ELR (cell line): ENCODE measurements around the gene ADCY10.
A peak's percentile ranks its signal among the peaks of the same experiment; 100 is the strongest.
"Not testable (repeated sequence)": the region's sequence is repeated elsewhere in the genome, so short reads cannot be mapped to it uniquely, and the experiment has no call there.

Source experiments
- DNase-seq: peaks from one replicate; pipeline ENCODE4 v3.0.0-alpha.2; 2015; ENCODE audit warnings: low read depth

Gene ADCY10

DNA sequence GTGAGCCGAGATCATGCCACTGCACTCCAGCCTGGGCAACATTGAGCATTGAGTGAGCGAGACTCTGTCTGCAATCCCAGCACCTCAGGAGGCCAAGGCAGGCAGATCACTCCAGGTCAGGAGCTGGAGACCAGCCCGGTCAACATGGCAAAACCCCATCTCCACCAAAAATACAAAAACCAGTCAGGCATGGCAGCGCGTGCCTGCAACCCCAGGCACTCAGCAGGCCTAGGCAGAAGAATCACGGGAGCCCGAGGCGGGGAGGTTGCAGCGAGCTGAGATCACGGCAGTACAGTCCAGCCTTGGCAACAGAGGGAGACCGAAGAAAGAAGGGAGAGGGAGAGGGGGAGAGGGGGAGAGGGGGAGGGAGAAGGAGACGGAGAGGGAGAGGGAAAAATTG is 107.3 kb downstream of the ADCY10 start:
- DNase-seq: not testable (repeated sequence)

DNA sequence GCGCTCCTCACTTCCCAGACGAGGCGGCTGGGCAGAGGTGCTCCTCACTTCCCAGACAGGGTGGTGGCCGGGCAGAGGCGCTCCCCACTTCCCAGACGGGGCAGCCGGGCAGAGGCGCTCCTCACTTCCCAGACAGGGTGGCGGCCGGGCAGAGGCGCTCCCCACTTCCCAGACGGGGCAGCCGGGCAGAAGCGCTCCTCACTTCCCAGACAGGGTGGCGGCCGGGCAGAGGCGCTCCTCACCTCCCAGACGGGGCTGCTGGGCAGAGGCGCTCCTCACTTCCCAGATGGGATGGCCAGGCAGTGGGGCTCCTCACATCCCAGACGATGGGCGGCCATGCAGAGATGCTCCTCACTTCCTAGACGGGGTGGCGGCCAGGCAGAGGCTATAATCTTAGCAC is 107.7 kb downstream of the ADCY10 start:
- not testable (repeated sequence) for DNase-seq

DNA sequence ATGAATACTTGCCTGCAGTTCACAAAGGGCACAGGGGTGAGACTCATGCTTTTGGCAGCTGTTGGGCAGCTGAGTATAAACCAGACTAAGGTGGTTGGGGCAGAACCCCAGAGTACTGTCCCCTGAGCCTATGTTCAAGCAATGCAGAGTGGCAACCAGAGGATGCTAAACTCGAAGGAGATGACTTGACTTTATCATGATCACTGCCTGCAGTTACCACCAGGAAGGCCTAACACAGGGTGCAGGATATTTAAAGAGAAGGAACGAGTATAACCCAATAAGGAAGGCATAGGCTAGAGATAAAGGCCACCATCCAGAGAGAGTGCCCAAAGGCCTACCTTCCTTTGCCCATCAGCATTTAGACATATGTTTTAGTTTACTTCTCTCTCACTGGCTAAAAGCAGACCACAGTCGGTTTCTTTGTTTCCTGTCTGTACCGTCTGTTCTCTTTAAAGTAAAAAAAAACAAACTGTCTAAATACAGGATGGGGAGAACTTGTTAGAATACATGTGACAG is 108.8 kb downstream of the ADCY10 start:
- DNase-seq: no peak

DNA sequence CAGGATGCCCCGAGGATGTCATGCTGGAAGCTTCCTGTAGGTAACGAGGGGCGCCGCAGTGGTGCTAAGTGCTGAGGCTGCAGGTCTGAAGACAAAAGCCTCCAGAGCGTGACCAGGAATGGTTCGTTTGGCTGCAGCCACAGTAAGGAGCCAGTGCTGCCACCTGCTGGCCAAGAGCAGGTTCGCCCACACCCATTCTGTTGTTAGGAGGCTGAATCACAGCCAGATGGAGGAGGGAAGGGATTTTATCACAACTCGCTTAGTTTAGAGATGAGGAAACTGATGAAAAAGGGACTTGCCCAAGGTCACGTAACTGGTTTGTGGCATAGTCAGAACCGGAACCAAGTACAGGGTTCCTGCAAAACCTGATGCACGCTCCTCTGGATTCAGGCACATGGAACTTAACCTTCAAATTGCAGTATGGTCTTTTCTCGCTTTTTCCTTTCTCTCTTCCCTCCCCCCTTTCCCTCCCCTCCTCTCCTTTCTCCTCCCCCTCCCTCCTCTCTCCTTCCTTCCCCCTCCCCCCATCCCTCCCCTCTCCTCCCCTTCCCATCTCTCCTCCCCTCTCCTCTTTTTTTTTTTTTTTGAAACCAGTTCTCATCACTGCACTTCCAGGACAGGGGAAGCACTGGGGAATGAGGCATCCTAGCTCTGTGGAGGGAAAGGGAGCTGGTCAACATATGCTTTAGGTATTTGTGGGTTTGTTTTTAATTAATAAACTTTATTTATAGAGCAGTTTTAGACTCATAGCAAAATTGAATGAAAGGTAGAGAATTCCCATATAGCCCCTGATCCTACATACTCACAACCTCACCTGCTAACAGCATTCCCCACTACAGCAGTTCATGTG is 110.4 kb downstream of the ADCY10 start:
- peak; percentile 97 for DNase-seq

DNA sequence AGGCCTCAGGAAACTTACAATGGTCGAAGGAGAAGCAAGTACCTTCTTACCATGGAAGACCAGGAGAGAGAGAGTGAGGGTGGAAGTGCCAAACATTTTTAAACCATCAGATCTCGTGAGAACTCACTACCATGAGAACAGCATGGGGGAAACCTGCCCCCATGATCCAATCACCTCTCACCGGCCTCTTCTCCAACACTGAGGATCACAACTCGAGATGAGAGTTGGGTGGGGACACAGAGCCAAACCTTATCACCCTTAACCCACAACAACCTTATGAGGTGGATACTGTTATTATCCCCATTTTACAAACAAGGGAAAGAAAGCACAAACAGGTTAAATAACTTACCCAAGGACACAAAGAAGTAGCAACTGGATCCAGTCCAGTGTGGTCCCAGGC is 111.7 kb downstream of the ADCY10 start:
- DNase-seq: no peak

DNA sequence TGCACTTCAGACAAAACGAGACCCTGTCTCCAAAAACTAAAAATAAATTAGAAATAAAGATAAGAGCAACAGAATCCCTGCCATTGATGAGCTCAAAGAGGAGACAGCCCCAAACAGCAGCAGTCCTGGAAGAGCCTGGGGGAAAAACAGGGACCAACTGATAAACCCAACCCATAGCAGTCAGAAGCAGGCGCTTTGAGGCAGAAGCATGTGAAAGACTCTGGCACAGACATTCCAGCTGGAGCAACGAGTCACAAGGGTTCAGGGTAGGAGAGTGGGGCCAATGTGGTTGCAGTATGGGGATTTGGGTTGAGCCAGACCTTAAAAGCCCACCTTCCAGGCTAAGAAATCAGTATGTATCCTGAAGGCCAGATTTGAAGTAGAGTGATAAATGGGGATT is 113.7 kb downstream of the ADCY10 start:
- no peak for DNase-seq

DNA sequence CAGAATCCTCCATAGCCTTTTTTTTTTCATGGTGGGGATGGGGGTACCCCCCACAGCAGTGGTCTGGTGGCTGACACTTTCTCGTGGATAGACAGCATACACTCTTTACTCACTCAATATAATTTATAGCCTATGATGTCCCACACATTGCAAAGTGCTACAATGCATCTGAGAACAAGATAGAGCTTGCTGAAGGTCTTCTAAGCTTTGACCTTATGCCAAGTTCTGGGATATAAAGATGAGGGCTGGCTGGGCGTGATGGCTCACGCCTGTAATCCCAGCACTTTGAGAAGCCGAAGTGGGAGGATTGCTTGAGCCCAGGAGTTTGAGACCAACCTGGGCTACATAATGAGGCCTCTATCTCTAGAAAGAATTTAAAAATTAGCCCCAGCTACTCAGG is 114.2 kb downstream of the ADCY10 start:
- DNase-seq: no peak

DNA sequence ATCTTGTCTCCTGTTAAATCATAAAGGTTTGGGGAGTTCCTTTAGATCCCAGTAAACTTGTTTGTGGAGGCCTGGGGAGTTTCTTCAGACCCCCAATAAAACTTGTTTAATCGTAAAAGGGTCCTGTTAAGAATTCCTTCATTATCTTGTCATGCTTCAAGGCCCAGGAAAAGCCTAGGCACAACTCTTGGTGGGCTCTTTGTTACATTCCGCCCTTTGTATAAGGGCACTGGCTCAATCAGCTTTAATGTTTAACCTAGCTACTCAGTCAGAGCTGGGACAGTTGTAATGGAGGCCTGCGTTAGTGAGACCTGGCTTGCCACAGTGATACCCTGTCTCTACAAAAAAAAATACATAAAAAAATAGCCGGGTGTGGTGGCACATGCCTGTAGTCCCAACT is 115.0 kb downstream of the ADCY10 start:
- DNase-seq: no peak

DNA sequence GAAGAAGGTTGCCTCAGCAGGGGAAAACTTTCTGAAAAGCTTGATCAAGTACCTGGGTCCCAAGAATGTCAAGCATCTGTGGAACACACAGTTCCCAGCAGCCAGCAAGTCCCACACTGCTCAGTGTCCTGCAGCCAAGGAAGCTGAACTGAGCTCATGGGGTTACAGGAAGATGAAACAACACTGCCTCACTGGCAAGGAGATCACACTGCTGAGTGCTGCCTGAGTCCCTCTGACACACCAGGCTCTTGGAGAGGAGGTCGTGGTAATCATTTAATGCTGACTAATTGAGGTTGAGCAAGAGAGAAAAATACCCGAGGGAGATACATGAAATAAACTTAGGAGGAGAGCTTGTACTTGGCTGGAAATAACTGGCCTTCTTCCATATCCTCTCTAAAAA is 116.9 kb downstream of the ADCY10 start:
- peak; percentile 97 for DNase-seq

DNA sequence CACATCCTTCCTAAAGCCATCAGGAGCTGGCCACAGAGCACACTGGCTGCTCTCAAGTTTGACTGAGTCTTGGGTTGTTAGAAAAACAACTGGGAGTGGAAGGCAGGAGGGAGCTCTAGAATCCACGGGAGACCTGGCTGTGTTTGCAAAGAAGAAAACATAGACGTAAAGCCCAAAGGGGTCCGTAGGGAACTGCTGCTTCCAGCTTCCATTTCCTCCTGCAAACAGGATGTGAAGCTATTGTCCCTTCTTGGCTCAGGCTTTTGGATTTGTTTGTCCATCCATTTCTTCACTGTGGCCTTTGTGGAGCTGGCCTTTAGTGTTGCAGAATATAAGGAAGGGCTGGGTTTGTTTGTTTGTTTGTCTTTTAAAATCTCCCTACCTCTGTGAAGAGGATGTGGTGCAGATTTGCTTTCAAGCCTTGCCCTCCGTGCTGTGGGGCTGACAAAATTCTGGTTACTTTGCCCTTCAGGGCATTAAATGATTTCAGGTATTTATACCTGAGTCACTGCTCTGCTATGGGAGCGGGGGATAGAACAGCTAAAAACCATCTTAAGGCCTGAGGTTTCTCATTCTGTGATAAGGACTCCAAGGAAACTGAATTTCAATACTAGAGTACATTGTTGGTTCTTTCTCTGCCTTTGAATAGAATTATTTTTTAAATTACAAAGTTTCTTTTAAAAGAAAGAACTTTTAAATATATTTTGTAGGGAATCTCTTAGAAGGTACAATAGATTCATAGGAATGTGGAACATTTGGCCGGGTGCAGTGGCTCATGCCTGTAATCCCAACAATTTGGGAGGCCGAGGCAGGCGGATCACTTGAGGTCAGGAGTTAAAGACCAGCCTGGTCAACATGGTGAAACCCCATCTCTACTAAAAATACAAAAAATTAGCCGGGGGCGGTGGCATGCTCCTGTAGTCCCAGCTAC is 117.9 kb downstream of the ADCY10 start:
- DNase-seq: peak; percentile 37

DNA sequence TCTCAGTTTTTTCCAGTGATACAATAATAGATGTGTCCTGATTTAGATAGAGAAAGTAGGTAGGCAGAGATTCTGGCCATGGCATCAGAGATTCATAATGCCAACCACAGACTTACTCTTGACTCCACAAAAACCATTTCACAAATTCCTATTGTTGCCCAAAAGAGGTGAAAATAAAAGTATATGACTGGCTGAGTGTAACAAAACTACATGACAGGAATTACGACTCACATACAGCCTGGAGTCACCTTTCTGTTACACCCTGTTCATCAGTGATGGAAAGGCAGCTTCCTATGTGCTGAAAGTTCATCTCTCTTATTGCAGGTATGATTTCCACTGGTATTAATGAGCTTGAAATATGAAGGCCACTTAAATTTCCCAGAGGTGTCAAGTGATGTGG is 119.9 kb downstream of the ADCY10 start:
- peak; percentile 24 for DNase-seq

DNA sequence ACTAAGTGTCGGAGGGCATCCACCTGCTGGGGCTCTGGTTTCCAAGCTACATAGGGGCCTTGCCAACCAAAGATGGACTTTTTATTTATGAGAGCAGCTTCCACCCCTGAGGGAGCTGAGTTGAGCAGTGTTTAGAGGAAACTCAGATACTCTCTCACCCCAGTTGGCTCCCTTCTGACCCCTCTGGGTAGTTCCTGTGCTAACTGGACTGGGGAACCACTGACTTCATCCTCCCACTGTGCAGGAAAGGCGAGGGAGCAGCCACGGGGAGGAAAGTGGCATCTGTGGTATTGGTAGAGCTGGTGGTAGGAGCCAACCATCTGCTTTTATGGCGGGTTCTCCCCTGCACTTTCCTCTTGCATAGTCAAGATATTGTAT is 121.8 kb downstream of the ADCY10 start:
- no peak for DNase-seq

DNA sequence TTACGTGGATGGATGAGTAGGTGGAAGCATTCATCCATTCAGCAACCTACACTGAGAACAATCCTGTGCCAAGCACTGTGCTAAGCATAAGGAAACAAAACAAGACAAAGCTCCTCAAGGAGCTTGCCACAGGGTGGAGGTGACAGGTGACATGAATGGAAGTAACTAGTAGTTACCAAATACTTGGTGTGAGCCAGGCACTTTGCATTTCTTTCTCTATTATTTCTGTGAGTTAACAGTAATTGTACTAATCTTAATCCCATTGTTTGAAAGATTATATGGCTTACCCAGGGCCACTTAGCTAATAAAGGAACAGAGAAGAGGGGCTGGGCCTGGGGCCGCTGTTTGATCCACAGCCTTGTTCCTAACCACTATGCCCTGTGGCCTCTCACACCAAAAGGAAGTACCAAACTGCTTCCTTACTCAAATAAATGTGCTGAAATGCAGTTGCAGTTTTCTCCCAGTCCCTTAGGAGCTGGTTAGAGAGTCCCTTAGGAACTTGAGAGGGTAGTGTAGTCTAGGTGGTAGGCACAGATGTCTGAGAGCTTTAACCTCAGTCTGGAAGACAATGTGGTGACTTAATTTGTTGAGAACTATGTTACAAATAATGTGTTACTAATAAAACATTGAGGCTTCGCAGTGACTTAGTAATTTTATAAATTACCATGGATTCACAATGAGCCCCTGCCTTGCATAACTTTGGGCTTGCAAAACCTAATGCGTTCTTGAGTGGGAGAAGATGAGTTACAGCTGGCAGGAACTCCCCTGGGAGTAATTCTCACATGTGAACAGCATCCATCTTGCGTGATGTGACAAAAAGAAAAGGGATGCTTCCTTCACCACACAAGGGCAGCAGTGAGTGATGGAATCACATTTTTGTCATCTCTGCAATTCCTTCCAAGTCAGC is 122.4 kb downstream of the ADCY10 start:
- DNase-seq: no peak

DNA sequence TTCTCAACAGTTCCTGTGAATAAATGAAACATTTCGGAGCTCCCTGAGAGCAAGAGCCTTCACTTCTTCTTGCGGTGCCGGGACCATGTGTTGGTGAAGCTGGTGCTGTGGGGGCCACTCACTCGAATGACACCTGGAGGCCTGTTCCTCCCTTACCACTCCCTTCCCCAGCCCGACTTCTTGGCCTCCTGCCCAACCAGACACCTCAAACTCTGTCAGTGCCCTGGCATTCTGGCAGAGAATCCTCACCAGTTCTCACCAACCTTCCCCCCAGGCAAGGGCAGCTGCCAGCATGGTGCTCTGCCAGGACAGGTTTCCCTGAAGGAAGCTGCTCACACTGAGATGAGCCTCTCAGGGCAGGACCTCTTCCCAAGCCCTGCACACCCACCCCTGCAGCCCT is 123.8 kb downstream of the ADCY10 start:
- no peak for DNase-seq

DNA sequence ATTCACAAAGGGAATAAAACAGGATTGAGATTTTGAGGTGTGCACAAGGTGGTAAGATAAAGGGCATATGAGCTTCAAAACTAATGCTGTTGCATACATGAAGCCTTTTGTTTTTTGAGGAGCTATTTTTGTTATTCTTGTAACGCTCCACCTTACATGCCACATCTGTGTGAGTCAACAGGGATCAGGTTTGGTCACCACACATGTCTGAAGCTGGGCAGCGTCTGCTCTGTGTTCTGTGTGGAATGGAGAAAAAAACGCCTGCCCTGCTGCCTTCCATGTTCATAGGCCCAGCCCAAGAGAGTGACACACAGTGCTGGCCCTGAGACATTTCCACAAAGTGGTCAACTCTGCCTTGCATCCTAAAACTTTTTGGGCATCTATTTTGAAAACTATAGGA is 124.4 kb downstream of the ADCY10 start:
- no peak for DNase-seq

DNA sequence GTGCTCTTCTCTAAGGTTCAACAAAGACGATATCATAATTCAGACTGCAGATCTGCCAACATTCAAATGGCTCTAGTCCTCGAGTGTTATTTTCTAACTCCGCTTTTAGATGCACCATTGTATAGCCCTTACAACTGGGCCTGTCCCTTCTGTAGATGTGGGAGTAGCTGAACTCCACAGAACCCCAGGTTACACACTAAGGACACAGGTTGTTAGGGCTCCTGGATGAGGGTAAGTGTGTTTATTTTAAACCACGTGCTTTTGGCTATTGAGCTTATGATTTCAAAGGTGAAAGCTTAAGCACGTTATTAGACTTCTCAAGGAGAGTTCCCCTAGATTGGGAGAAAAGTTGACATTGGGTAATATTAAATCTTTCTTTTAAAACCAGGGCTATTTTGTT is 127.4 kb downstream of the ADCY10 start:
- no peak for DNase-seq

DNA sequence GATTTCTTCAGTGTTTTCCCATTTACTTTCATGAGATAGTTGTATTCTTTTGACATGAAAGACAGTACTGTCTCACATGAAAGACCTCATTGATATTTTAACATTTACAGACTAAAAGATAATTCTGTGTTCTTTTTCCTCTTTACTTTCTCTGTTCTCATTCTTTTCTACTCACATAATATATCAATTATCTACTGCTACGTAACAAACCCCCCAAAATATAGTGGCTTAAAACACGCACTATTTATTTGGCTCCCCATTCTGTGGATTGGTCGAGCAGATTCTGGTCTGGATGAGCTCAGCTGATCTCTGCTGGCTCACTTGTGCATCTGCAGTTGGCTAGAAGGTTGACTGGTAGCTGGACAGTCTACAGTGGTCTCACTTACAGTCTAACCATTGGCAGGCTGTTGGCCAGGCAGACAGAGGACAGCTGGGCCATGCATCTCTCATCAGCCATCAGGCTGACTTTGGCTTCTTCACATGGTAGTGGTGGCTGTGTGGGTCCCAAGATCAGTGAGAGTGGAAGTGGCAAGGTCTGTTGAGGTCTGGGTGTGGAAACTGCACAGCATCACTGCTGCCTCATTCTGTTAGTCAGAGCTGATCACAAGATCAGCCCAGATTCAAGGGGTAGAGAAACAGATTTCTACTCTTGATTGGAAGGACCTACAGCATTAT is 128.9 kb downstream of the ADCY10 start:
- DNase-seq: peak; percentile 29

DNA sequence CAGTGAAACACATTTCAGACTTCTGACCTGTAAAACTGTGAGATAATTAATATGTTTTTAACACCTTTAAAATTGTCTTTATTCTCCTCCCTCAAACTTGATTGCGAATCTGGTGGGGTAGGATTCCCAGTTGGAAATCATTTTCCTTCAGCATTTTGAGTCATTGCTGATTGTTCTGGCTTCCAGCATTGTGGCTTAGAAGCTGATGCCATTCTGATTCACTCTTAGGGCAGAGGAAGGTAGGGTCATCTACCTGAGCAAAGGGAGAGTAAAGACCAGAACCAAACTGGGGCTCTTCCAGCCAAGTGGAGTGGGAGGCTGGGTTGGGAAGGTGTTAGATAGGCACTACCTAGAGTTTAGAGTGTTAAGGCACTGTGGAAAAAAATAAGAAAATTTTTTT is 131.0 kb downstream of the ADCY10 start:
- peak; percentile 38 for DNase-seq

DNA sequence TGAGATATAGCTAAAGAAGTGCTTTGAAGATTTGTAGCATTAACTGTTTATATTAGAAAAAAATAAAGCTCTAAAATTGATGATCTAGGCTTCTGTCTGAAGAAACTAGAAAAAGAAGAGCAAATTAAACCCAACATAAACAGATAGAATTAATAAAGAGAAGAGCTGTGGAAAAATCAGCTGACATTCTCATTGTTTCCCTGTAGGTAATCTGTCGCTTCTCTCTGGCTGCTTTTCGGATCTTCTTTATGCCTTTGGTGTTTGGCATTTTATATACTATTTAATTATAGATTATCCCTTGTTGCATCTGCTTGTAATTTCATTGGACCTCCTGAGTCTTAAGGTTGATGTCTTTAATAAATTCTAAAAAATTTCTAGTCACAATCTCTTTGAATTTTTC is 132.4 kb downstream of the ADCY10 start:
- DNase-seq: no peak

DNA sequence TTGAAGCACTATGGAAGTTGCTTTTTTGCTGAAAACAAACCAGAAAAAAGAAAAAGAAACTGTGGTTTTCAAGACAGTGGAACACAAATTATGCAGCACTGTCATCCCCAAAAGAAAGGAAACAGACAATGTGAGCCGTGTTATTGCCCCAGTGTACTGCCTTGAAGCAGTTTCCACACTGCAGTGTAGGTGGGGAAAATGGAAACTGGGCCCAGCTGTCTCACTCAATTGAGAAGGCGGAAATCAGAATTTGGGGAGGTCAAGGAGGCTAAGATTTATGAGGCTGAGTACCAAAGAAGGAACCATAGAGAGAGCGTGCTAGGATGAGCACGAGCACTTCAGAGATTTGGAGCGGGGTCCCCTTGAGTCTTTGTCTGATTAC is 136.7 kb downstream of the ADCY10 start:
- no peak for DNase-seq

DNA sequence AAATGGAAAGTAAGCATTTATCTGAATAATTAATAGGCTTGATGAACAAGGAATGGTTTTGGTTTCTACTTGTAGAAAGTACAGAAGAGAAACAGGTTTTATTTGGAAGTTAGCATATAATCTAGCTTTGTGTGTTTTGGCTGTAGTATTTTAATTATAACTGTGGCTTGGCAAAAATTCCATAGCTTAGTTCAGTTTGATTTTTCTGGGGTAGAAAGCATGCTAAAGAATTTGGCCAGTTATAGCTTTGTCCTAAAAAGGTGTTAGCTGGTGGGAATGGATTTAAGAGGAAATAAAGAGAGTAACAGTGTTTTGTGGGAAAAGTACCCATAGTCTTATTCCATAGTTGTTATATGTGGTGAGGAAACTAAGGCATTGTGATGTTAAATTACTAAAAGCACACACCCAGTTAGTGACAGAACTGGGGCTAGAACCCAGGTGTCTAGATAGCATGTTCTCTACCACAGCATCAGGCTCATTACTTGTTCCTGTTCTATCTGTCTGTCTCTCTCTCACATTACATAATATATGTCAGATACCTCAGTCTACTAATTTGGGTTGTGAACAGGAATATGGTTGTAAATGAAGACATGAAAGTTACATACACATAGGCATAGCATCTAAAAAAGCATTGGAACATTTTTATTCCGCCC is 137.2 kb downstream of the ADCY10 start:
- no peak for DNase-seq
